HUES48 (cell line): Measurements from ENCODE around the gene TCEAL2.
"Not testable (repeated sequence)": the region's sequence is repeated elsewhere in the genome, so short reads cannot be mapped to it uniquely, and the experiment has no call there.

Source experiments
- H3K27ac ChIP-seq: one replicate; pipeline ENCODE4 v1.7.0; 2013; ENCODE audit warnings: low read depth, low read length, inconsistent platforms
- H3K27me3 ChIP-seq: 2 replicates; pipeline ENCODE4 v1.6.1; 2013; ENCODE audit warnings: mild to moderate bottlenecking, low read length; ENCODE audit not compliant: control insufficient read depth, insufficient read depth
- H3K36me3 ChIP-seq: 2 replicates; pipeline ENCODE4 v1.6.1; 2013; ENCODE audit warnings: low read length; ENCODE audit not compliant: control insufficient read depth, insufficient read depth
- H3K4me1 ChIP-seq: 2 replicates; pipeline ENCODE4 v1.6.1; 2013; ENCODE audit warnings: mild to moderate bottlenecking, low read length; ENCODE audit not compliant: control insufficient read depth, insufficient read depth
- H3K4me3 ChIP-seq: 2 replicates; pipeline ENCODE4 v1.5.1; 2013; ENCODE audit warnings: mild to moderate bottlenecking, low read depth, low read length
- H3K9ac ChIP-seq: 2 replicates; pipeline ENCODE4 v1.6.1; 2013; ENCODE audit warnings: mild to moderate bottlenecking, low read depth, low read length, moderate library complexity
- H3K9me3 ChIP-seq: 2 replicates; pipeline ENCODE4 v1.6.1; 2013; ENCODE audit warnings: low read length; ENCODE audit not compliant: control insufficient read depth, insufficient read depth

Gene TCEAL2

DNA sequence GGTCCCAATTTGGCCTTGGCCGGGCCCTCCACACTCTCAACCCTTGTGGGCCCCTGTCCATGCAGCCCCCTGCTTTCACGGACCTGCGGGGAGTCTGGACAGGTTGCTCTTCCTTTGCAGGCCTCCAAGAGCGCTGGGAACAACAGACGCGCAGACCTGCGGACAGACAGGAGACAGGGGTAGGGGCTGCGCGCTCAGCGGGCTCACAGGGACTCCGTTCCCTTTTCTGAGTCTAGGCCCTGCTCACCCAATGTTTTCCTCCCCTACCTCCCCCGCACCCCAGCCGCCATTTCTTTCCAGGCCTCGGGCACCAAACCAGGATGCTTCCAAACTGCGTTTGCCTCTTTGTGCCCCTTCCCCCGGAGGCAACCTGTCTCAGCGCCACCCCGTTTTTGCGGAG lies 16.2 kb downstream of the TCEAL2 start:
- H3K27me3 ChIP-seq, result peaks cover 14% of the 10 kb centered on the region
- not testable (repeated sequence) for H3K36me3 ChIP-seq, H3K4me1 ChIP-seq, H3K9ac ChIP-seq, H3K4me3 ChIP-seq, H3K27ac ChIP-seq
- peaks cover 13% of the 10 kb centered on the region for H3K9me3 ChIP-seq

DNA sequence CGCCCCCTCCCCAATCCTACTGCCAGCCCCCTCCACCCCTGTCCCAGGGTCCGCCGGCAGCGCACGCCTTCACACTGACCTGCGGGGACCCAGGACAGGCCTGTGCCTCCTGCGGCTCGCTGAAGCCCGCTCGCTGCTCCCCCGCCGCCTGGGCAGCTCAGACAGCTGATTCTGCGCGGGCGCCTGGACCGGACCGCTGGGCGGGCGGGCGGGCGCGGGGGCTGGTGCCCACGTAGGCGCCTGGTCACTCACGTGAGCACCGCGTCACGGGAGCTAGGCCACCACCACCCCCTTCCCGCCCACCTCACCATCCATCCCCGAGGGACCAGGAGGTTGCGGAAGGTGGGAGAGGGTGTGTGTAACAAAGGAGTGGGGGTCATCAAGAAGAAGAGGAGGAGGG lies 16.8 kb downstream of the TCEAL2 start, which contains the start of gene TCEAL6:
TSS of gene TCEAL6 (minus strand) at position 208 of the 400 bp plus-strand sequence.
- H3K36me3 ChIP-seq, H3K9ac ChIP-seq, H3K4me1 ChIP-seq, H3K27ac ChIP-seq, H3K4me3 ChIP-seq: not testable (repeated sequence)
- Histone ChIP-seq H3K27me3 (peaks cover 14% of the 10 kb centered on the region), H3K9me3 (peaks cover 17% of the 10 kb centered on the region)

- Histone ChIP-seq H3K9me3 (peaks cover 19% of the 10 kb centered on the region), H3K4me1 (no peaks in the 10 kb centered on the region), H3K36me3 (no peaks in the 10 kb centered on the region), H3K4me3 (peak overlapping the region; percentile 75), H3K27ac (no peak overlapping the region), H3K27me3 (peaks cover 12% of the 10 kb centered on the region), H3K9ac (no peak overlapping the region)
These were observed 28.9 kb downstream of the TCEAL2 start for GRCh38 chrX:102154218-102154860.

DNA sequence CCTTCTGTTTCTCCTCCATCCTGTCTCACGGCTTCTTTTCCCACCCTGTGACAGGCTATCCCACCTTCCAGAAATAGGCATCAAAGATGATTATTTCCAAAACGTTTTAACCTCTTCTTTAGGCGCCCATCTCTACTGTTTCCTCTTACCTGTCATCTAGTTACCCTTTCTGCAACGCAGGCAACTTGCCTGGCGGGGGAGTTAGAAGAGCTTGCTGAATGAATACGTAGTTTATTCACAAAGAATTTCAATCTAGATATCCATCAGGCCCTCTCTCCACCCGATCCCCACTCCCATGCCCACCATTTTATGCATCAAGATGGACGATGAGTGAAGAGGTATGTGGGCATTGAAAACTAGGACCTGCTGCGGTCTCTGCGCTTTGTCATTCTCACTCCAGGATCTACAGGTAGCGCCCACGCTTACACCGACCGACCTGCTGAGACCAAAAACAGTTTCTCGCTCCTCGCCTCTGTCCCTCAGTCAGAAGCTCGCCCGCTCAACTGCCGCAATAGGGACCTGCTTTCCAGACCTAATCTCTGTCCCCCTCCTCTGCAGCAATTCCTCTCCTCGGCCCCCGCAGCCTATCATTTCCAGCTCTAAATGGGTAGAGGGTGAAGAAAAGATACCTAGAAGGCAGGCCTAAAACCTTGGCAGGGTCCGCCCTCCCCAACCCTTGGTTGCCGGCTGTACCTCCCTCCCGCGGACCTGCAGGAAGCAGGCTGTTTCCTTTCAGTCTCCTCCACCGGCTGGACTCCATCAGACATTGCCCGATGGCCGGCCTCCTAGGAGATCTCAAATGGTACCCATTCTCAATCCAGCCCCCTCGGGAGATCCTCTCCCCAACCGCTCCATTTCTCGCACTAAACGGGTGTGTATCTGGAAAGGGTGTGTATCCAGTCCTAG lies 29.7 kb downstream of the TCEAL2 start:
- H3K27ac ChIP-seq, result no peak overlapping the region
- H3K9ac ChIP-seq, result no peak overlapping the region
- H3K4me3 ChIP-seq, result peak overlapping the region; percentile 75

GRCh38 chrX:102155806-102156179 lies 30.3 kb downstream of the TCEAL2 start, which contains the start of gene BEX5:
Gene BEX5 (minus strand): TSS chrX:102155977. CDS start chrX:102154265, 1,712 bp downstream.
- no peak within 1 kb of the TSS for H3K27ac ChIP-seq
- H3K27me3 ChIP-seq, result peaks cover 12% of the 10 kb centered on the region
- H3K4me3 ChIP-seq, result peak within 1 kb of the TSS; percentile 75
- H3K36me3 ChIP-seq, result no peaks in the 10 kb centered on the region
- H3K4me1 ChIP-seq, result no peaks in the 10 kb centered on the region
- no peak within 1 kb of the TSS for H3K9ac ChIP-seq
- peaks cover 25% of the 10 kb centered on the region for H3K9me3 ChIP-seq

More for the DNA sequence above, 29.7 kb downstream of the TCEAL2 start:
- peaks cover 12% of the 10 kb centered on the region for H3K27me3 ChIP-seq
- no peaks in the 10 kb centered on the region for H3K4me1 ChIP-seq
- peaks cover 24% of the 10 kb centered on the region for H3K9me3 ChIP-seq
- no peaks in the 10 kb centered on the region for H3K36me3 ChIP-seq
